Body of pancreas (tissue), 4 donors: ENCODE data around the gene SERPINB6. TPM values are rescaled to one million over a fixed set of nuclear protein-coding genes. Genes with fewer than 3 reads are reported as not detected.

Experiments used
- ATAC-seq: fragments of 150-250 bp; one replicate; pipeline ENCODE4 v1.9.1; 2016
- DNase-seq, 4 donors: peaks; one replicate each; pipeline ENCODE4 v3.0.0-alpha.2; 2019
- H3K27ac ChIP-seq, 4 donors: fragments of 200-600 bp; sonication (generic); 1 replicate in 3 of 4; 2 replicates in 1 of 4; pipeline versions ENCODE4 v1.5.1 to v1.6.1; 2016 to 2019; ENCODE audit warnings: mild to moderate bottlenecking in 1 of 4, mixed read lengths in 1 of 4, moderate library complexity in 1 of 4
- H3K27me3 ChIP-seq, 2 donors: fragments of 200-600 bp; sonication (generic); one replicate each; pipeline ENCODE4 v1.6.0; 2016; ENCODE audit warnings: mild to moderate bottlenecking in 1 of 2
- H3K36me3 ChIP-seq, 2 donors: fragments of 200-600 bp; sonication (generic); replicated peaks in 1 of 2; 2 replicates each; pipeline ENCODE4 v1.5.1; 2016; ENCODE audit warnings: low read depth in 2 of 2; ENCODE audit not compliant: insufficient read depth in 1 of 2
- H3K4me1 ChIP-seq: fragments of 200-600 bp; sonication (generic); one replicate; pipeline ENCODE4 v1.6.0; 2016
- H3K4me3 ChIP-seq, 2 donors: fragments of 200-600 bp; sonication (generic); 1 replicate in 1 of 2; 2 replicates in 1 of 2; pipeline ENCODE4 v1.5.1; 2016 to 2019
- H3K9me3 ChIP-seq, 3 donors: fragments of 200-600 bp; sonication (generic); 1 replicate in 2 of 3; 2 replicates in 1 of 3; pipeline ENCODE4 v1.5.1; 2016
- CTCF ChIP-seq, 7 experiments: fragments of 450-650 bp in 4 of 7; fragments of 200-600 bp in 3 of 7; sonication (generic) in 3 of 7; IDR thresholded peaks; one replicate each; pipeline ENCODE4 v1.5.1; 2016 to 2019; ENCODE audit warnings: antibody characterized with exemption in 7 of 7
- POLR2A ChIP-seq, 3 donors: fragments of 450-650 bp; IDR thresholded peaks; one replicate each; pipeline ENCODE4 v1.6.1; 2016; ENCODE audit warnings: antibody characterized with exemption in 3 of 3, mild to moderate bottlenecking in 2 of 3
- WGBS, 2 donors: methylation state at CpG; one replicate each; pipeline ENCODE4 v1.1.5; 2017; 5-methylcytosine and 5-hydroxymethylcytosine counted together
- intact Hi-C: fragments of 100-400 bp; cut with DNase I; formaldehyde crosslinking; loops from one replicate; pipeline ENCODE4 v1.15.1; 2023
- total RNA-seq, 2 donors: library from RNA; depleted of rRNA; stranded (reverse); fragments of >200 nt; gene quantifications; one replicate each; pipeline ENCODE4 v1.1.0, GENCODE V29; 2016

SERPINB6 gene
- total RNA-seq, 2 donors from 2014 or later = 113 to 147 TPM

GRCh38 chr6:2921520-2922115 lies 49.7 kb downstream of the SERPINB6 start:
- 69 to 74% methylated on average over 4 of the region's 4 CpGs for WGBS, 2 donors
- intact Hi-C loops = no loop called here

GRCh38 chr6:2920671-2921112 lies 50.7 kb downstream of the SERPINB6 start:
- no peak for TF ChIP-seq CTCF (IDR thresholded peaks at IDR 0.05)
- no peak for TF ChIP-seq POLR2A (IDR thresholded peaks at IDR 0.05)
- Histone ChIP-seq H3K27me3 (no peaks in the 10 kb centered on the region), H3K9me3 (no peaks in the 10 kb centered on the region), H3K27ac (no peak overlapping the region), H3K4me1 (no peaks in the 10 kb centered on the region), H3K36me3 (no peaks in the 10 kb centered on the region), H3K4me3 (no peak overlapping the region)
- DNase-seq (no peak), ATAC-seq (no peak)
- intact Hi-C loops = no loop called here
- 92 to 93% methylated on average over 14 of the region's 14 CpGs for whole genome bisulfite sequencing, 2 donors

More at GRCh38 chr6:2921520-2922115, 49.7 kb downstream of the SERPINB6 start:
- no peak overlapping the region for H3K27ac ChIP-seq
- no peaks in the 10 kb centered on the region for H3K27me3 ChIP-seq
- DNase-seq = no peak
- H3K36me3 ChIP-seq = no peaks in the 10 kb centered on the region
- no peak overlapping the region for H3K4me3 ChIP-seq
- H3K9me3 ChIP-seq = no peaks in the 10 kb centered on the region
- no peak for ATAC-seq
- H3K4me1 ChIP-seq = no peaks in the 10 kb centered on the region
- TF ChIP-seq CTCF (IDR thresholded peaks at IDR 0.05) = no peak
- no peak for TF ChIP-seq POLR2A (IDR thresholded peaks at IDR 0.05)

DNA sequence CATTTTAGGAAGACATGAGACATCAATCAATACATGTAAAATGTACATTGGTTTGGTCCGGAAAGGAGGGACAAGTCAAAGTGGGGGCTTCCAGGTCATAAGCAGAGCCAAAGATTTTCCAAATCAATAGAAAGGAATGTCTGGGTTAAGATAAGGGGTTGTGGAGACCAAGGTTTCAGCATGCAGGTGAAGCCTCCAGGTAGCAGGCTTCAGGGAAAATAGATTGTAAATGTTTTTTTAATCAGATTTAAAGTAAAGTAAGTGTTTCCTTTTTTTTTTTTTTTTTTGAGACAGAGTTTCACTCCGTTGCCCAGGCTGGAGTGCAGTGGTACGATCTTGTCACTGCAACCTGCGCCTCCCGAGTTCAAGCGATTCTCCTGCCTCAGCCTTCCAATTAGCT lies 51.5 kb downstream of the SERPINB6 start:
- no peaks in the 10 kb centered on the region for H3K9me3 ChIP-seq
- 84 to 88% methylated on average over 6 of the region's 6 CpGs for WGBS, 2 donors
- no peaks in the 10 kb centered on the region for H3K36me3 ChIP-seq
- intact Hi-C loops = loop anchor here (10.0 kb wide), 1 partner anchor 55 kb away; no protein-coding TSS in a partner anchor
- H3K4me3 ChIP-seq = no peak overlapping the region
- H3K4me1 ChIP-seq = no peaks in the 10 kb centered on the region
- H3K27me3 ChIP-seq = no peaks in the 10 kb centered on the region
- H3K27ac ChIP-seq = no peak overlapping the region
- TF ChIP-seq POLR2A (IDR thresholded peaks at IDR 0.05) (no peak), CTCF (IDR thresholded peaks at IDR 0.05) (no peak)
- no peak for ATAC-seq
- no peak for DNase-seq

DNA sequence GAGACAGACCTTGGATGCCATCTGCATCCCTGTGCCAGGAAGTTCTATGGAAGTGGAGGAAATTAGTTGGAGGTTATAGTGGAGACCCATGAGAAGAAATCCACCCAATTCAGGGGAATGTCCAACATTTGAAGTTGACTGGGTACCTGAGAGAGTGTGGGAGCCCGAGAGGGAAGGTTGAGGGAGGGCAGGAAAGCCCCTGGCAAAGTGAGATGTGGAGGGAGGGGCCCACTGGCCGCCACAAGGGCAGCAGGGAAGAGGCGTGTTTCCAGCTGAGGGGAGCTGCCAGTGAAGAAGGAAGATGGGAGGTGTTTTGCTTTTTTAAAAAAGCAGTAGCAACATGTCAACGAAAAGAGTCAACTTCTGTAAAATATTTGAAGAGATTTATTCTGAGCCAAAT lies 52.0 kb downstream of the SERPINB6 start:
- H3K4me1 ChIP-seq = no peaks in the 10 kb centered on the region
- H3K9me3 ChIP-seq = no peaks in the 10 kb centered on the region
- DNase-seq (no peak), ATAC-seq (no peak)
- intact Hi-C loops = loop anchor here (10.0 kb wide), 1 partner anchor 55 kb away; no protein-coding TSS in a partner anchor
- no peak for TF ChIP-seq CTCF (IDR thresholded peaks at IDR 0.05)
- no peak for TF ChIP-seq POLR2A (IDR thresholded peaks at IDR 0.05)
- H3K36me3 ChIP-seq = no peaks in the 10 kb centered on the region
- WGBS, 2 donors = 46 to 70% methylated on average over 4 of the region's 4 CpGs
- H3K27ac ChIP-seq = no peak overlapping the region
- no peak overlapping the region for H3K4me3 ChIP-seq
- H3K27me3 ChIP-seq = no peaks in the 10 kb centered on the region

DNA sequence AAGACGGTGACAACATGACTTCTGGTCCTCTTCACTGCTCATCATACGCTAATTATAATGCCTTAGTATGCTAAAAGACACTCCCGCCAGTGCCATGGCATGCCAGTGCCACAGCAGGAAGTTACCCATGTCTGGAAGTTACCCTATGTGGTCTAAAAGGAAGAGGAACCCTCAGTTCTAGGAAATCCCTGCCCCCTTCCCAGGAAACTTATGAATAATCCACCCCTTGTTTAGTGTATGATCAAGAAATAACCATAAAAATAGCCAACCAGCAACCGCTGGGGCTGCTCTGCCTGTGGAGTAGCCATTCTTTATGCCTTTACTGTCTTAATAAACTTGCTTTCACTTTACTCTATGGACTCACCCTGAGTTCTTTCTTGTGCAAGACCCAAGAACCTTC lies 52.4 kb downstream of the SERPINB6 start:
- Histone ChIP-seq H3K27ac (no peak overlapping the region), H3K9me3 (no peaks in the 10 kb centered on the region), H3K36me3 (no peaks in the 10 kb centered on the region), H3K4me3 (no peak overlapping the region), H3K27me3 (no peaks in the 10 kb centered on the region), H3K4me1 (no peaks in the 10 kb centered on the region)
- TF ChIP-seq POLR2A (IDR thresholded peaks at IDR 0.05) (no peak), CTCF (IDR thresholded peaks at IDR 0.05) (no peak)
- DNase-seq (no peak), ATAC-seq (no peak)
- WGBS, 2 donors = 73 to 87% methylated on average over 4 of the region's 4 CpGs
- intact Hi-C loops = loop anchor here (10.0 kb wide), 1 partner anchor 54 kb away; no protein-coding TSS in a partner anchor
